ENCODE data around the gene CAPN9. TPM values are rescaled to one million over a fixed set of nuclear protein-coding genes. Genes with fewer than 3 reads are reported as not detected.
"Not testable (repeated sequence)": the region's sequence is repeated elsewhere in the genome, so short reads cannot be mapped to it uniquely, and the experiment has no call there.

Gene CAPN9
- total RNA-seq, 1 donor from 2014 or later = 0.32 TPM

DNA sequence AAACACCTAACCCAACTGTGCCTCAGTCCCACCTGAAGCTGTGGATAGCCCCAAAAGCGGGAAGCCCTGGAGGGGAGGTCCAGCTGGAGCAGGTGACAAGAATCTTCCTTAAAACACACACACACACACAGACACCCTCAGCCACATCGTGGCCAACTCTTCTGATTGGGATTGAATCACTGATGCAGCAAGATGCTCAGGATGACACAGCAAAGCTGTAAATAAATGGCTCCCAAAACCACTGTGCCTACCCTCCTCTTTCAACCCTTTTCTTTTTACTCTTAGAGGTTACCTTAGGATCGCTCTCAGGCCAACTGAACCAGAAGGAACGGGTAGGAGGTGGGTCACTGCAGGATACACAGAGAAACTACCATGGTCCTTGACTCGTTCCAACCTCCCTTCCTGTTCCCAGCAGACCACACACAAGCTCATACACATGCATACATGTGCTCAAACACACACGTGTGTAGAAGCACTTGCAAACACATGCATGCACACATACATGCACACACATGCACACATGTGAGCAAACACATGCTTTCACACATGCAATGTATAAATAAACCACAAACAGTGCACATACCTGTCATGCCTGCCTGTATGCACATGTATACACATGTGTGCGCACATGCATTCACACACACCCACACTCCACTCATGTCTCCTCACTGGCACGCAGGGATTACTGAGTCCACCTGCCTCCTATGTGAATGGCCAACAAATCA, 14.4 kb downstream of the CAPN9 start:
- ATAC-seq (no peak), DNase-seq (no peak)
- intact Hi-C loops (cut with micrococcal nuclease) = no loop called here

DNA sequence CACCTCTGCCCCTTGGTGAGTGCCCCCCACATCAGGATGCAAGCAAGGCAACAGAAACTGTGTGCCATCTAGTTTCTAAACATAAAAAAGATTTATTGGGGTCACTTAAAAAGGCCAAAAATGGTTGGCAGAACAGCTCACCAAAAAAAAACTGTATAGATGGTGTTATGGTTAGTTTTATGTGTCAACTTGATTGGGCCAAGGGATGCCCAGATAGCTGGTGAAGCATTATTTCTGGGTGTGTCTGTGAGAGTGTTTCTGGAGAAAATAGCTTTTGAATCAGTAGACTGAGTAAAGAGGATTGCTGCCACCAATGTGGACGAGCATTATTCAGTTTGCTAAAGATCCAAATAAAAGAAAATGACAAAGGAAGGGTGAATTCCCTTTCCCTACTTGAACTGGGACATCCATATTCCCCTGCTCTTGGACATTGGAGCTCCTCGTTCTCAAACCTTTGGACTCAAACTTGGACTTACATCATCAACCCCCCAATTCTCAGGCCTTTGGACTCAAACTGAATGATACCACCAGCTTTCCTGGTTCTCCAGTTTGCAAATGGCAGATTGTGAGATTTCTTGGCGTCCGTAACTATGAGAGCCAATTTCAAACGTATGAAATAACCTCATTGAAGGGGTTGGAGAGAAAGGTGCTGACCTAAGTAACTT, 16.9 kb downstream of the CAPN9 start:
- DNase-seq = no peak
- ATAC-seq = no peak
- intact Hi-C loops (cut with micrococcal nuclease) = no loop called here

DNA sequence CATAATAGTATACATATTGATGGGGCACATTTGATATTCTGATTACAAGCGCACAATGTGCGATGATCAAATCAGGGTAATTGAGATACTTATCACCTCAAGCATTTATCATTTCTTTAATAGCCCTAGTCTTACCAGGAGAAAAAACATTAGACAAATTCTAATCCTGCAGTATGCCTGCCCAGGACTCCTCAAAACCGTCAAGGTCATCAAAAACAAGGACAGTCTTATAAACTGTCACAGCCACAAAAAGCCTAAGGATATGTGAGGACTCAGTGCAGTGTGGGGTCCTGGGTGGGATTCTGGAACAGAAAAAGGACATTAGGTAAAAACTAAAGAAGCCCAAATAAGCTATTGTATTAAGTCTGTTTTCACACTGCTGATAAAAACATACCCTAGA, 19.1 kb downstream of the CAPN9 start:
- DNase-seq = no peak
- intact Hi-C loops (cut with micrococcal nuclease) = no loop called here
- ATAC-seq = no peak

DNA sequence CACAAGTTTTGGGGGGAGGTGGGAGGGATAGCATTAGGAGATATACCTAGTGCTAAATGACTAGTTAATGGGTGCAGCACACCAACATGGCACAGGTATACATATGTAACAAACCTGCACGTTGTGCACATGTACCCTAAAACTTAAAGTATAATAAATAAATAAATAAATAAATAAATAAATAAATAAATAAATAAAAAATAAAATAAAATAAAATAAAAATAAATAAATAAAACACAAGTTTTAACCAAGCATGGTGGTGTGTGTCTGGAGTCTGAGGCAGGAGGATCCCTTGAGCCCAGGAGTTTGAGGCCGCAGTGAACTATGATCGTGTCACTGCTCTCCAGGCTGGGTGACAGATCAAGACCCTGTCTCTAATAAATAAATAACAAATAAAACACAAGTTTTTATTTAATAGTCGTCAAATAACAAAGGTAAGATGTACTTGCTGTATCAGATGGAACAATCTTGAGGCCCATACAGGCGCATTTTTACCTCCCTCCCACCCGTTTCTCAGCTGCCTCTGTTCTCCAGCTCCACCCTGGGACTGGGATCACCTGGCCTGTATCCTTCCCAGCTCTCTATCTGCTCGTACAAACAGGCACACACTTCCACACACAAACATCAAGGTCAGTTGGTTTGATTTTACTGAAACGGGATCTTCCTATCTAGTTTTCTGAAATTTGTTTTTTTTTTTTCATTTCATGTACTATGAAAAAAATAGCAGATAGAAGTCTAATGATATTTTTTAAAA, 20.8 kb downstream of the CAPN9 start:
- intact Hi-C loops (cut with micrococcal nuclease); ATAC-seq; DNase-seq: not testable (repeated sequence)

DNA sequence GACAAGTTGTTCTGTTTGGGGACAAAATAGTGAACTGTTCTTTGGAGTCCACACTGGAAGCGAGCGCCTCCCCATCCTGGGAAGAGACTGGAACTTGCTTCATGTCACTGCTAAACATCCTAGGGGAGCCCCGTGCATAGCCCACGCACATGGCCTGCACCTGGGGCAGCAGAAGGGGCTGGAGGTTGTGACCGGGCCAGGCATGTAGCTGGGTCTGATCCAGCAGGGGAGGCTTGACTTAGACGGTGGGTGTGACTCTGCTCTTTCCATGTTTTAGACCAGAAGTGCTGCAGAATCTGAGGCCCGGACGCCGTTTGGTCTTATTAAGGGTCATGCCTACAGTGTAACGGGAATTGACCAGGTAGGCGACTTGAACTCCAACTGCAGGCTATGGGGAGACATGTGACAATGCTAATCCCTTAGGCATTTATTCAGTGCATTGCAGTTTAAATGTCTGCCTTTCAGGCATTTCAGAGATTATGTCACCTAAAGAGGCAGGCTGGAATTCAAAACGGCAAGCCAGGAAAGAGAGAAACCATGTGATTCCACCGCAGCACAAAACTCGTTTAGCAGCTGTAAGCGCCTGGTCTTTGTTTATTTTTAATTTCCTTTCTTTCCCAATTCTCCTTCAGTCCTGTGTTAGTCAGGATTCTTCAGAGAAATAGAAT, 21.8 kb downstream of the CAPN9 start:
- intact Hi-C loops (cut with micrococcal nuclease) = no loop called here
- no peak for ATAC-seq

DNA sequence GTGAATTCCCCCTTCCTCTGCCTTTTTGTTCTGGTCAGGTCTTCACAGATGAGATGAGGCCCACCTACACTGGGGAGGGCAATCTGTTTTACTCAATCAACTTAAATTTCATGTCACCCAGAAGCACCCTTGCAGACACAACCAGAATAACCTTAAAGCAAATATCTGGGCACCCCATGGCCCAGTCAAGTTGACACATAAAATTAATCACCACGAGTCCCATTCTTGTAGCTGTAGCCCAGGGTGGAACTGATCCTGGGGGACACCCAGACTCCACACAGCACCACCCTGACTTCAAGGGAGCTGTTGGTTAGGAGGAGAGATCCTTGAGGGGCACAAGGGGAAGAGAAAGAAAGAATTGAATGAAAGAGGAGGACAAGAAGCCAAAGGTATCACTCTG, 23.1 kb downstream of the CAPN9 start:
- no peak for ATAC-seq
- intact Hi-C loops (cut with micrococcal nuclease) = no loop called here
- DNase-seq = no peak

More for the DNA sequence above, 21.8 kb downstream of the CAPN9 start:
- no peak for DNase-seq

DNA sequence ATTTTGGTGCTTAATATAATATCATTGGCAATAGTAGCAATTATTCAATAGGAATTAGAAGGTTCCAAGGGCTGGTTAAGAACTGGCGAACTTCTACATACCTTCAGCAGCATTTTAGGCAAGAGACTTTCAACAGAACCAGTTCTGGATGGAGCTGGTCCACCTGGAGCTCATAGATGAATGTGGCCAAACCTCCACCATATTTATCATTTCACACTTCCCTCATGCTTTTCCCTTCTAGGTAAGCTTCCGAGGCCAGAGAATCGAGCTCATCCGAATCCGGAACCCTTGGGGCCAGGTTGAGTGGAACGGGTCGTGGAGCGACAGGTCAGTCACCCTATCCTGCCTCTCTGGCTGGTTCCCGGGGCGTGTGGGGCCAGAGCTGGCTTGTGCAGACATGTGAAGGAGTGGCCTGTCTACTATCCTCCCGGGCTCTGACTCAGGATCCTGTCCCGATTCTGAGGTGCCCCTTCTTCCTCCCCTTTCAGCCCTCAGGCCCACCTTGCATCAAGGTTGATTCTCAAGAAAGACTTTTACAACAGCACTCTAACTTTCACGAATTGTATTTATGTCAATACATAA, 24.7 kb downstream of the CAPN9 start:
- ATAC-seq (no peak), DNase-seq (no peak)
- intact Hi-C loops (cut with micrococcal nuclease) = no loop called here

DNA sequence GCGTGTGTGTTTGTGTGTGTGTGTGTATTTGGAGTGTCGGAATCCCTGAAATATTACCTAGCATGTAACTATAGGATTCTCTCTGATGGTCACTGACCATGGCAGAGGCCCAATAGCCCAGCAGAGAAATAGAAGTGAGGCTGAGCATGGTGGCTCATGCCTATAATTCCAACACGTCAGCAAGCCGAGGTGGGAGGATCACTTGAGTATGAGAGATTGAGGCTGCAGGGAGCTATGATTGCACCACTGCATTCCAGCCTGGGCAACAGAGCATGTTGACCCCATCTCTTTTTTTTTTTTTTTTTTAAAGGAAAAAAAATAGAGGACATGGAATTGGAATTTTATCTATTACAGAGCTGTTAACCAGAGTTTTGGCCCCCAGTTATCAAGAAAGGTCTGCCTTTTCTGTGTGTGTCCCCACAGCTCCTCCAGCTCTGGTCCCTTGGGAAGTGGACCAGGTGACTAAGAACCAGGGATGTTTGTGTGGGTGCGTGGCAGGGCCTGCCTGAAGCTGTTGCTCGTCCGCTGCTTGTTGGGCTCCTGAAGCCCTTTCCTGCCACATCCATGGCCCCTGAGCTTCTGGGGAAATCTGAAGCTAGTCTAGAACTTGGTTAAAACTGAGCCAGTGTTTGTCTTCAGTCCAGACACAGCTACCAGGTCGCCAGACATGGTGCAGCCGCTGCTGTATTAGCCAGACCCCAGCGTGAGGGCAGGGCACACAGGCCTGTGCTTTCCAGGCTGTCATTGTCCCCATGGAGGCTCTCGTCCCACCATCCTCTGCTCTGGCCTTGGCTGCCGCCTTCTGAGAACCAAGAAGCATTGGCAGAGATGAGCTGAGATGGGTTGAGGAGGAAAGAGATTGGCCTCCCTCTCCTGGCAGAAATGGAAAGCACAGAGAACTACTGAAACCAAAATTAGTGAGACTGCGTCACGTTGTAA, 25.5 kb downstream of the CAPN9 start:
- intact Hi-C loops (cut with micrococcal nuclease) = no loop called here
- peak; percentile 91 for ATAC-seq
- DNase-seq = peak; percentile 65

DNA sequence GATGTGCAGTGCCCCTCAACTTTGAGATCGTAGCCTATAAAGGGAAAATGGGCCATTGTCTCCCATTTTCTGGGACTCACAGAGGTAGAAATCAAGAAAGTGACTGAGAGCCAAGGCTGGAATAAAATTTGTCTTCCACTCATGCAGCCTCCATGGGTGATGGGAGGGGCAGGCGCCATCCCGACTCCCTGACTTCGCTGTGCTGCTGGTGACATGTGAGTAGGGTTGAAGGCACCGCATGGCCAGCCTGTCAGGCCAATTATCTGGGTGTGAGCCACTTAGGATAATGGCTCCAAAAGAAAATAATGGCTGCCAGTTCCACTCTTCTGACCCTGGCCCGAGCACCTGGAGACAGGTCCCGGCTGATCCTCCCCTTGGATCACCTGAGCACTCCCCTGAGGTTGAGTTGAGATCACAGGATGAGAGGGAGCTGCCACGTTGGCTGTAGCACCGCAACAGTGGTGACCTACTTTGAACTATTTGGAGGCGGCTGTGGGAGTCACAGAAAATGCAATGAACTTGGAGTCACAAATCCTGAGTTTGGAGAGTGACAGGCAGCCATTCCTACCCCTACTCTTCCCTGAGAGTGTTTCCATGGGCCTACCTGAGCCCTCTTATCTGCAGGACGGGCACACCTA, 26.3 kb downstream of the CAPN9 start:
- peak; percentile 15 for ATAC-seq
- intact Hi-C loops (cut with micrococcal nuclease) = no loop called here

DNA sequence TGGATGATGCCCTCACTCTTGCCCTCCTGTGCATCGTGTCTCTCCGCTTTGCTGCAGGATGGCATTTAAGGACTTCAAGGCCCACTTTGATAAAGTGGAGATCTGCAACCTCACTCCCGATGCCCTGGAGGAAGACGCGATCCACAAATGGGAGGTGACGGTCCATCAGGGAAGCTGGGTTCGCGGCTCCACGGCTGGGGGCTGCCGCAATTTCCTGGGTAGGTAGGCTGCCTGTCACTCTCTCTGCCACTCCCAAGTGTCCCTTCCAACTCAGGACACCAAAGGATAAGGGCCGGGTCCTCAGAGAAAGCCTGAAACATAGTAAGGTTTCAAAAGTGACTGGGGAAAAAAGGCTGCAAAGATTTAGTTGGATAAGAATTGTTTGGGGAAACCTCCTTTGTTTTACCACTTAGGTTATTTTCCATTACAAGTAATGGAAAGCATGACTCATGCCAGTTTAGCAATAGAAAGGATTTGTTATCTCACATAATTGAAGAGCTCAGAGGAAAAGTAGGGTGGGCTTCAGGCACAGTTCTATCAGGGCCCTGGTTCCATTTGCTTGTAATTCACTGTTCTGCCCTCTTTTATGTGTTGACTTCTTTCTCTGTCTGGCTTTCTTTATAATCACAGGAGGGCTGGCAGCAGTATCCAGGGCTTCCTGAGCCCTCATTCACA, 31.9 kb downstream of the CAPN9 start:
- ATAC-seq (no peak), DNase-seq (no peak)
- intact Hi-C loops (cut with micrococcal nuclease) = no loop called here

More for the DNA sequence above, 26.3 kb downstream of the CAPN9 start:
- no peak for DNase-seq

DNA sequence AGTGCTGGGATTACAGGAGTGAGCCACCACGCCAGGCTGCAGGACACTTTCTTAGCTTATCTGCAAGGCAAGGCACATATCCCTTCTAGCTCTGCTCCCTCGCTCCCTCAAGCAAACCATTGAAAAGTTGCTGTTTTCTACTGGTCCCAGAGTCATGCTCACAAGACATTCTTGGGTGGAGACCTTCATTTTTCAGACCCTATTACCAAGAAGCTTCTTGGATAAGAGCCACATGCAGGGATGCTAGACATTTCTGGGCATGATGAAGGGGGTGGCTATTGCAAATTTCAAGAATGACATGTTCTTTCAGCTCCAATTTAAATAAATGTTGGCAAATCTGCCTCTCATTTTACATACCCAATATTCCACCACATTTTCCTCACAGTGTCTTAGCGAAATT, 33.9 kb downstream of the CAPN9 start:
- intact Hi-C loops (cut with micrococcal nuclease) = no loop called here
- no peak for DNase-seq
- no peak for ATAC-seq

DNA sequence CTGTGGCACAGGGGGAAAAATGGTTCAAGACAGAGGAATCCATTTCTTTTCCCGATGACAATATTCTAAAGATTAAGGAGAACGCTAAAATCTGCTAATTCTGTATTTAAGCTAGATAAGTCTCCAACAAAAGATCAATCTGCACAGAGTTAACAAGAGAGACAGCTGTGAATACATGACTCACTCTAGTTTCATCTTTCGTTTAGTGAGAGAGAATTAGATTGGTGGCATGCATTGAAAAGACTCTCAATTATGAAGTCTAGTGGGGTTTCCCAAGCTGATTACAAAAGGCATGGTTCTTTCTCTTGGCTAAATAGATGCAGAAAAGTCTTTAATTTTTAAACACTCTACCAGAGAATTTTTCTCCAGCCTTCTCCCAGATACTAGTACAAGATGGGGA, 34.4 kb downstream of the CAPN9 start:
- intact Hi-C loops (cut with micrococcal nuclease) = no loop called here
- no peak for ATAC-seq
- no peak for DNase-seq

DNA sequence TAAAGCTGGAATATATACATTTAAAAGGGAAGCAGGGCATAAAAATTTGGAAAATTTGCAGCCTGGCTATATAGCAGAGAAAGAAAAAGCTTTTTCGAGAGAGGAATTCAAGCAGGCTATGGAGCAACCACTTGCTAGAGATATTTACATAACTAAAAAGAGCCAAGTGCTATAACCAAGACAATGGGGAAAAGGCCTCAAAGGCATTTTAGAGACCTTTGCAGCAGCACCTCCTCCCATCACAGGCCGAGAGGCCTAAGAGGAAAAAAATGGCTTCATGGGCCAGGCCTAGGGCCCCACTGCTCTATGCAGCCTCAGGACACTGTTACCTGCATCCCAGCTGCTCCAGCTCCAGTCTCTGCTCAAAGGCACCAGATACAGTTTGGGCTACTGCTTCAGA, 37.0 kb downstream of the CAPN9 start:
- DNase-seq (no peak), ATAC-seq (no peak)
- intact Hi-C loops (cut with micrococcal nuclease) = no loop called here

DNA sequence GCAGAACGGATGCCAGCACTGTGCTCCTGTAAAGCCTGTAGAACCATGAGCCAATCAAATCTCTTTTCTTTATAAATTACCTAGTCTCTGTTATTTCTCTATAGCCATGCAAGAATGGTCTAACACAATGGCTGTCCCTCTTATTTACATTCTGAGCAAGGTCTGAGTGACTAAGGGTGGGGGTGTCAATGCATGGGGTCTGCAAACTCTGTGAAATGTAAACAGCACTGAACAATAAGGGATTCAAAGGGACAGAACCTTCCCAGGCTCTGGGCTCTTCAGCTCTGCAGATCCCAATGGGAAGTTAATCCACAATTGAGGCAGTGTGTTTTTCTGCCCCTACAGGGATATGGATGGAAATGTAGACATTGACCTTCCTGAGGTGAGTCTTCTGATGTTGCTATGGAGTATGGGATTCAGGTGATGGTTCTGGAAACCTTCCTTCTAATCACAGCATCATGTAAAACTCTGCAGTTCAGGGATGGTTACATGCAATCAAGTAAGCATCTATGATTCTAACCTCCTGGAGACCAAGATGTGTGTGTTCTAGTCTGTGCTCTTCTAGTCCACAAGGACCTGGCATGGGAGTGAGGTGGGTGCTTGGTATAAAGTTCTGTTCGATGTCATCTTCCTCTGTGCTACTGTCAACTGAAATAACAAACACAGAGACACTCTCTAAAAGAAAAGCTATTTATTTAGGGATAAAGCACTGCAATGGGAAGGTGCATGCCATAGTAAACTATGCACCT, 38.6 kb downstream of the CAPN9 start:
- no peak for DNase-seq
- intact Hi-C loops (cut with micrococcal nuclease) = no loop called here

DNA sequence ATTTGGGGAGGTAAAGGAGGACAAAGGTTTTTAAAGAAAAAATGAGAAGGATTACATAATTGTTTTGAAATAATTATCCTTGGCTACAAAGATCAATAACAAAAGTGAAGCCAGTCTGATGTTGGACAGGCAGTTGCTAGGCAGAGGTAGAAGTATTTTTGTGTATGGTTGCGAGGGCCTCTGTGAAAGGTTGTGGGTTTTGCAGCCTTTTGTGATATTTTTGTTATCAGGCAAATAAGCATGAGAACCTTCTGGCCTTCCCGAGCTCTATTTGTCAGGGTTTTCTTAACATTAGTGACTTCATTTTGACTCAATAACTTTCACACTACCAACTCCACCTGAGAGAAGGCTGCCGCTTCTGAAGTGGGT, 39.2 kb downstream of the CAPN9 start:
- no peak for ATAC-seq
- no peak for DNase-seq
- intact Hi-C loops (cut with micrococcal nuclease) = no loop called here

More for the DNA sequence above, 38.6 kb downstream of the CAPN9 start:
- ATAC-seq = no peak

DNA sequence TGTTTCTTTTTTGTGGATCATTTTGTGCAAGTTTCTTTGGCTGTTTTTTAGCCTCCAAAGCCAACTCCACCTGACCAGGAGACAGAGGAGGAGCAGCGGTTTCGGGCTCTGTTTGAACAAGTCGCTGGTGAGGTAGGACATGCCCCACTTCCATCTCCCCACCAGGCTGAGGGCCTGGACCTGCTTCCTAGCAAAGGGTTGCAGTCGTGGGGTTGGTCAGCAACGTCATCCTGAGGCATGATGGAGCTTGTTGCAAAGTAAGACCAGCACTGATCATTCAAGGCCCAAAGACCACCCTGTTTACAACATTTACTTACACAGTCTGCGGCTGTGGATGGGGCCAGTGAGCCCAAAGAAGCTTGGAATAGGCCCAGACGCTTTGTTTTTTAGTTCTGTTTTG, 40.3 kb downstream of the CAPN9 start:
- intact Hi-C loops (cut with micrococcal nuclease) = no loop called here
- ATAC-seq (no peak), DNase-seq (no peak)
